Chondrocyte (in vitro differentiated cells): ENCODE data around the gene ZNF423. TPM values are rescaled to one million over a fixed set of nuclear protein-coding genes. Genes with fewer than 3 reads are reported as not detected.
A peak's percentile ranks its signal among the peaks of the same experiment; 100 is the strongest.

Source experiments
- DNase-seq: peaks from one replicate; pipeline ENCODE4 v3.0.0; 2021; ENCODE audit warnings: mixed read lengths, low spot score
- H3K27ac Mint-ChIP-seq: one replicate; pipeline ENCODE4 v1.8.0; 2021; ENCODE audit warnings: mild to moderate bottlenecking, moderate library complexity, mixed read lengths; ENCODE audit not compliant: unreplicated experiment
- H3K27me3 Mint-ChIP-seq: 2 replicates; pipeline ENCODE4 v1.8.0; 2021; ENCODE audit warnings: low read depth, mixed read lengths
- H3K36me3 Mint-ChIP-seq: 2 replicates; pipeline ENCODE4 v1.8.0; 2021; ENCODE audit warnings: low read depth, mixed read lengths
- H3K4me1 Mint-ChIP-seq: 2 replicates; pipeline ENCODE4 v1.8.0; 2021; ENCODE audit warnings: low read depth, mild to moderate bottlenecking, mixed read lengths
- H3K4me3 Mint-ChIP-seq: one replicate; pipeline ENCODE4 v1.8.0; 2021; ENCODE audit warnings: mild to moderate bottlenecking, moderate library complexity, mixed read lengths; ENCODE audit not compliant: unreplicated experiment
- H3K9me3 Mint-ChIP-seq: 2 replicates; pipeline ENCODE4 v1.8.0; 2021; ENCODE audit warnings: low read depth, mixed read lengths
- total RNA-seq: library from RNA; stranded (reverse); gene quantifications from 3 replicates; pipeline ENCODE4 v1.2.1, GENCODE V29; 2021
- TF ChIP-seq, protein P1 (sequence below): fragments of 200-600 bp; sonication (generic); IDR thresholded peaks from 2 replicates; pipeline ENCODE4 v1.5.0; 2021; ENCODE audit warnings: antibody characterized with exemption, mild to moderate bottlenecking, moderate library complexity

The ZNF423 gene
- total RNA-seq, 1 donor from 2014 or later = 4.7 TPM

DNA sequence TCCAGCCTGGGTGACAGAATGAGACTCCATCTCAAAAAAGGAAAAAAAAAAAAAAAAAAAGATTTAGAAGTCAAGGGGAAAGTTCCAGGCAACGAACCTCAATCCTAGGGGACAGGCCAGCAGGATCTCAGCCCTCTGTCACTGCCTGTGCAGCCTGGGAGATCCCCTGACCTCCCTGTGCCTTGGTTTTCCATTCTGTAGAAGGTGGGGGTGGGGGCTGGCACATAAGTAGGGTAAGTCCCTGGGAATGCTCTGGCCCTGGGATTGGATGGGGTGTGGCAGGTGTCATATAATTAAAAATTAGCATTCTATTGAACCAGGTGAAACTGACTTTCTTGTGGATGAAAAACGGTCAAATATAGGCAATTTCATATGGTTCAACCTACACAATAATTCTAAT, 391.8 kb downstream of the ZNF423 start:
- DNase-seq = no peak
- H3K27me3 Mint-ChIP-seq = peaks cover 47% of the 10 kb centered on the region
- no peak overlapping the region for H3K27ac Mint-ChIP-seq
- H3K4me3 Mint-ChIP-seq = no peak overlapping the region
- peaks cover 2% of the 10 kb centered on the region for H3K36me3 Mint-ChIP-seq
- H3K9me3 Mint-ChIP-seq = no peaks in the 10 kb centered on the region
- TF ChIP-seq, protein P1, sequence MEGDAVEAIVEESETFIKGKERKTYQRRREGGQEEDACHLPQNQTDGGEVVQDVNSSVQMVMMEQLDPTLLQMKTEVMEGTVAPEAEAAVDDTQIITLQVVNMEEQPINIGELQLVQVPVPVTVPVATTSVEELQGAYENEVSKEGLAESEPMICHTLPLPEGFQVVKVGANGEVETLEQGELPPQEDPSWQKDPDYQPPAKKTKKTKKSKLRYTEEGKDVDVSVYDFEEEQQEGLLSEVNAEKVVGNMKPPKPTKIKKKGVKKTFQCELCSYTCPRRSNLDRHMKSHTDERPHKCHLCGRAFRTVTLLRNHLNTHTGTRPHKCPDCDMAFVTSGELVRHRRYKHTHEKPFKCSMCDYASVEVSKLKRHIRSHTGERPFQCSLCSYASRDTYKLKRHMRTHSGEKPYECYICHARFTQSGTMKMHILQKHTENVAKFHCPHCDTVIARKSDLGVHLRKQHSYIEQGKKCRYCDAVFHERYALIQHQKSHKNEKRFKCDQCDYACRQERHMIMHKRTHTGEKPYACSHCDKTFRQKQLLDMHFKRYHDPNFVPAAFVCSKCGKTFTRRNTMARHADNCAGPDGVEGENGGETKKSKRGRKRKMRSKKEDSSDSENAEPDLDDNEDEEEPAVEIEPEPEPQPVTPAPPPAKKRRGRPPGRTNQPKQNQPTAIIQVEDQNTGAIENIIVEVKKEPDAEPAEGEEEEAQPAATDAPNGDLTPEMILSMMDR = no peak
- no peaks in the 10 kb centered on the region for H3K4me1 Mint-ChIP-seq

DNA sequence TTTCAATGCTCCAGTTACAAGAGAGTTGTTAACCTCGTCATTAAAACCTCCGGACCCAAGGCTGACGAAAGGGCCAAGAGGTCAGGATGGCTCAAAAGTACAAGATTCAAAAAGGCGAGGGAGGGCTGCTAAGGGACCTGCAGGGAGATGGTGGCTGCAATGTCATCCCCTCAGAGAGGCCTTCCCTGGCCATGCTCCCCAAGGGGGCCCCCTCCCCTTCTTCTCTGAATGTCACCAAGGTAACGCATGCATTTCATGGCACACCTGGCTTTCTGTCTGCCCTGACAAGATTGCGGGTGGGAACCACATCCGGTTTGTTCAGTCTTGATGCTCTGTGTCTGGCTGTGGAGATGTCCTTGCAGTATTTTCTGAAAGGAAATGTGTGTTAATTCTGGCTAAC, 392.4 kb downstream of the ZNF423 start:
- peaks cover 50% of the 10 kb centered on the region for H3K27me3 Mint-ChIP-seq
- peaks cover 2% of the 10 kb centered on the region for H3K36me3 Mint-ChIP-seq
- no peak for DNase-seq
- TF ChIP-seq, protein P1 = no peak
- H3K4me3 Mint-ChIP-seq = no peak overlapping the region
- no peaks in the 10 kb centered on the region for H3K9me3 Mint-ChIP-seq
- no peak overlapping the region for H3K27ac Mint-ChIP-seq
- H3K4me1 Mint-ChIP-seq = no peaks in the 10 kb centered on the region

DNA sequence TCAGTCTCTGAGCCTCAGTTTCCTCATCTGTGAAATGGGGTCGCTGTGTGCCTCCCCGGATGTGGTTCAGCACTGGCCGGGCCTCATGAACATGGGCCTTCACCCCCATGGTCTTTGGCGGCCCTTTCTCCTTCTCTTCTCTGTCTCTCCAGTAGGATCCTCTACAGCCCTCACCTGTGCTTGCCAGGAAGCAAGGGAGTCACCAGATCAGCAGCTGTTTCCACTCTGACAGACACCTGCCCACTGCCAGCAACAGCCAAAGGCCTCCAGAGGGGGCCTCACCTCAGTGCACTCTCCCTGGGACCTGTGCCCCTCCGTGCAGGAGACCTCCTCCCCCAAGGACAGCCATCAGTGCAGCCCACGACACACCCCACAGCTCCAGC, 392.9 kb downstream of the ZNF423 start:
- no peak overlapping the region for H3K27ac Mint-ChIP-seq
- TF ChIP-seq, protein P1 = no peak
- peaks cover 2% of the 10 kb centered on the region for H3K36me3 Mint-ChIP-seq
- H3K4me3 Mint-ChIP-seq = no peak overlapping the region
- no peaks in the 10 kb centered on the region for H3K9me3 Mint-ChIP-seq
- no peaks in the 10 kb centered on the region for H3K4me1 Mint-ChIP-seq
- H3K27me3 Mint-ChIP-seq = peaks cover 56% of the 10 kb centered on the region
- no peak for DNase-seq

DNA sequence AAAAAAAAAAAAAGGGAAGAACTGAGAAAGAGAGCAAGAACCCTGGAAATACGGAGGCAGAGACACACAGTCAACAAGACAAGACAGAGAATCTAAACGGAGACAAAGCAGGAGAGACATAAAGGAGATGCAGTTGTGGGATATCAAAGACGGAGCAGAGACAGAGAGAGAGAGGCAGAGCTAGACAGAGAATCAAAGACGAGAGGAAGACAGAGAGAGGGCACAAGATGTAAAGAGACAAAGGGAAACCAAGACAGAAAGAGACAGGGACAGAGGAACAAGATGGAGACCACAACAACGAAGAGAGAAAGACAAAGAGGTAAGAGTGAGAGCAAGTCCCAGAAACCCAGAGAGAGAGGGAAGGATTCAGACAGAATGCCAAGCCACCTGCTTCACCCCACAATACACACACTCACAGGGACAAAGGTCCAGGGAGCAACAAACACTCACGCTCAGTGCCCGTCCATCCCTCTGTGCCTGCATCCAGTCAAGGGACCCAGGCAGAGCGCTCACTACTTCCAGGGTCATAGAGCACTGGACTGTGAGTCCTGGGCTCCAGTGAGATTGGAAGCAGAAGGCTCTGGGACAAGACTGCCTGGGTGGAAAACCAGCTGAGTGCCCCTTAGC, 393.4 kb downstream of the ZNF423 start:
- Mint-ChIP-seq H3K4me1 (no peaks in the 10 kb centered on the region), H3K27ac (no peak overlapping the region), H3K9me3 (no peaks in the 10 kb centered on the region), H3K27me3 (peaks cover 59% of the 10 kb centered on the region), H3K36me3 (peaks cover 2% of the 10 kb centered on the region), H3K4me3 (no peak overlapping the region)
- TF ChIP-seq, protein P1 = no peak
- no peak for DNase-seq

DNA sequence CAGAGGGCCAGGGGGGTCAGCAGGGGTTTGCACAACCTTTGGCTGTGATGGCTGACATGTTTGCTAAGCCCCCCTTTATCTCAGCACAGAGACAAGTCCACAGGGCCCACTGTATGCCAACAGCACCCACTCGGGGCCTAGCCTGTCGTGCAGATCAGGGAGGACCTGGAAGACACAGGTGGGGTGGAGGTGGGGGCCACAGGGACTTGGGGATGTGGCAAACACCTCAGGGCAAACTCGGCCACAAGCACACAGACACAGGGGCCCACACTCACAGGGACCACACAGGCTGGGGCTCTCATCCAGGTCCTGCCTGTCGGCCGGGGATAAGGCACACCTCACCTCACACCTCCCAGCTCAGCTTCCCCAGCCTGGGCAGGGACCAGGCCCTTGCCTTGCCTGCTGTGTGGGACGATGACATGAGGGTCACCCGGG, 394.4 kb downstream of the ZNF423 start:
- peak; percentile 36 for DNase-seq
- Mint-ChIP-seq H3K4me3 (no peak overlapping the region), H3K27ac (no peak overlapping the region), H3K27me3 (peaks cover 59% of the 10 kb centered on the region), H3K9me3 (no peaks in the 10 kb centered on the region), H3K4me1 (no peaks in the 10 kb centered on the region), H3K36me3 (peaks cover 2% of the 10 kb centered on the region)
- TF ChIP-seq, protein P1 = no peak
